Measurements from ENCODE around the gene APLP1.
"Not testable (repeated sequence)": the region's sequence is repeated elsewhere in the genome, so short reads cannot be mapped to it uniquely, and the experiment has no call there.

APLP1 gene

DNA sequence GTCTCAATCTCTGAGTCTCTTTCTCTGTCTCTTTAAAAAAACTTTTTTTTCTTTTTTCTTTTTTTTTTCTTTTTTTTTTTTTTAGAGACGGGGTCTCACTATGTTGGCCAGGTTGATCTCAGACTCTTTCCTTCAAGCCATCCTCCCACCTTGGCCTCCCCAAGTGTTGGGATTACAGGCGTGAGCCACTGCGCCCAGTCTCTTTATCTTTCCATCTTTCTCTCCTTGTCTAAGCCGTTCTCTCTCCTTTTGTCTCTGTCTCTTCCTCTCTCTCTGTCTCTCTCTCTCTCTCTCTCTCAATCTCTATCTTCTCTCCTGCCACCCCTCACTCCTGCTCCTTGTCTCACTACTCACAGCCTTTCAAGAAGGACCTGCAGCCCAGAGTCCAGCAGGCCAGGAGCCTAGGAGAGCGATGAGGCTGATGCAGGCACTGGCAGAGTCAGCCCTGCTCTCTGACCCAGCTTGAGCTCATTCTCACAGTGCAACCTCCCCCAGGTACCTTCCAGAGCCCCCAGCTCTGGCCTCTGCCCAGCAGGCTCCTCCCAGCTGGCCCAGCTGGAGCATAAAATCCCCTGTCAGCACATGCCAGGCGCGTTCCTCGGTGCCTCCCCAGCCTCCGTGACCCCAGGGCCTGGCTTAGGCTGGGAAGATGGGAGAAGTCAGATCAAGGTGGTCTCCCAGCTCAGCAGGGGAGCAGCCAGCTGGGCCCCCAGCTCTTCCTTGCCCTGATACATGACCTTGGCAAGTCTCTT, 16.2 kb upstream of the APLP1 start, which contains the start of gene NPHS1:
Gene NPHS1, minus strand, starts transcription at position 476 of the 752 bp plus-strand sequence. CDS start 667 bp downstream, outside the sequence.
- DNase-seq (ENCODE audit: low read depth): no peak

DNA sequence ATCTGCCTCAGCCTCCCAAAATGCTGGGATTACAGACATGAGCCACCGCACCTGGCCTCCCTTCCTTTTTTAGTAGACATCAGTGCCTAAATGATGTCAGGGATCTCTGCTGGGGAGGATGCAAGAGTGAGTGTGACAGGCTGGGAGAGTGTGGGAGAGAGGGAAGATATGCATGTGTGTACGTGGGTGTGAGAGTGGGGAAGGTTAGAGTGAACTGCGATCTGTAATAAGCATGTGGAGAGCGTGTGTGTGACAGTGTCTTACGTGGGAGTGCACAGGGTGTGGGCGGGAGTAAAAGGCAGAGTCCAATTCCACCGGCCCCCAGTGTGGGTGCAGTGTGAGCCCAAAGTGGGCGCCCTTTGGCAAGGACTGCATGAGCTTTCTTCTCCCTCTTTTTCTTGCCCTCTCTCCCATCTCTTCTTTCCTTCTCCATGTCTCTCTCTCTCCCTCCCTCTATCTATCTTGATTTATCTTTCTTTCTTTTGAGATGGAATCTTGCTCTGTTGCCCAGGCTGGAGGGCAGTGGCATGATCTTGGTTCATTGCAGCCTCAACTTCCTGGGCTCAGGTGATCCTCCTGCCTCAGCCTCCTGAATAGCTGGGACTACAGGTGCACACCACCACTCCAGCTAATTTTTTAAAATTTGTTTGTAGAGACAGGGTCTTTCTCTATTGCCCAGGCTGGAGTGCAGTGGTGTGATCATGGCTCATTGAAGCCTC, 15.2 kb upstream of the APLP1 start:
- no peak for DNase-seq (ENCODE audit: low read depth)

DNA sequence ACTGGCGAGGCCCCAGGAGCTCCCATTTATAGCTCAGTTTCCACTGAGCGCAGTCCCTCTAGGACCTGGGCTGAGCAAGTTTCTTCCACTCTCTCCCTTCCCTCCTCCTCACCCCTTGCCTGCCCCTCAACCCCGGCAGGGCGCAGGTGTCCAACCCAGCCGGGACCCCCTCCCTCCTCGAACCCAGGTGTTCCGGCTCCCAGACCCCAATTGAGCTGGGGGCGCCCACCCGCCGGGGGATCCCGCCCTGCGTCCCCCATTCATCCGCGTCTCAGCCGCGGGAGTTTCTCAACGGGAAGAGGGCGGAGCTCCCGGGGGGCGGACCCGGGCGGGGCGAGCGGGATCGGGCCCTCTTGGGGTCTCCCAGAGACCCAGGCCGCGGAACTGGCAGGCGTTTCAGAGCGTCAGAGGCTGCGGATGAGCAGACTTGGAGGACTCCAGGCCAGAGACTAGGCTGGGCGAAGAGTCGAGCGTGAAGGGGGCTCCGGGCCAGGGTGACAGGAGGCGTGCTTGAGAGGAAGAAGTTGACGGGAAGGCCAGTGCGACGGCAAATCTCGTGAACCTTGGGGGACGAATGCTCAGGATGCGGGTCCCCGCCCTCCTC, 11.7 kb upstream of the APLP1 start, which contains the start of gene KIRREL2:
Gene KIRREL2, plus strand, starts transcription at position 366 of the 604 bp plus-strand sequence. Its CDS starts 209 bp downstream, at position 575.
- DNase-seq (ENCODE audit: low read depth): no peak

DNA sequence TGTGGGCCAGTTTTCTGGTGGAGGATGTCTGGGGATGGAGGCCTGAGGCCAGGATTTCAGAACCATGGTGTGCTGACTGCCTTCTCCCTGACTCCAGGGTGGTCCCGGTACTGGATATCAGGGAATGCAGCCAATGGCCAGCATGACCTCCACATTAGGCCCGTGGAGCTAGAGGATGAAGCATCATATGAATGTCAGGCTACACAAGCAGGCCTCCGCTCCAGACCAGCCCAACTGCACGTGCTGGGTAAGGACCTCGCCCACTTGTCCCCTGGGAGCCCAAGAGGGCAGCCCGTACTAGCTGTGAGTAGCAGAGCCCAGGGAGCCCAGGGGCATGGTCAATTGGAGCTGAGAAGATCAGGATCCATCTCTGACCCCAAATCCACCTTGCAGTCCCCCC, 10.1 kb upstream of the APLP1 start:
- DNase-seq (ENCODE audit: low read depth): no peak

DNA sequence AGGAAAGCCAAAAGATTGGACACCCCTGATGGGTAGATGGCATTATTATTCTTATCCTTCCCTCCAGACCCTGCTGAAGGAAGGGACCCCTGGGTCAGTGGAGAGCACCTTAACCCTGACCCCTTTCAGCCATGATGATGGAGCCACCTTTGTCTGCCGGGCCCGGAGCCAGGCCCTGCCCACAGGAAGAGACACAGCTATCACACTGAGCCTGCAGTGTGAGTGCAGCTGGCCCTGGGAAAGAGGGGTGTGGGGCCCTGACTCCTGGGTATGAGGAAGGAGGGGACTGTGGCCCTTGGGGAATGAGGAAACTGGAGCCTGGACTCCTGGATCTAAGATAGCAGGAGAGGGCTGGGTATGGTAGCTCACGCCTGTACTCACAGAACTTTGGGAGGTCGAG, 9.0 kb upstream of the APLP1 start:
- no peak for DNase-seq (ENCODE audit: low read depth)

DNA sequence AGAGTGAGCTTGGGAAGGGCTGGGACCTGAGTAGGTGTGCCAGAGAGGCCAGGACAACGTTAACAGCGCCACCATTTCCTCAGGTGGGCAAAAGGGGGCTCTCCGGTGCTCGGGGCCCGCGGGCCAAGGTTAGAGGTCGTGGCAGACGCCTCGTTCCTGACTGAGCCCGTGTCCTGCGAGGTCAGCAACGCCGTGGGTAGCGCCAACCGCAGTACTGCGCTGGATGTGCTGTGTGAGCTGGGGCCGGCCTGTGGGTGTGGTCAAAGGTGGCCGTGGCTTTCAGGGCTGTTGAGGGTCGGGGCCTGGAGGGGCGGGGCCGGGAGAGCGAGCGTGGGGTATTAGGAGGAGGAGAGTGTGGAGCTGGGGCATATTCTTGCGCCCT, 7.9 kb upstream of the APLP1 start:
- no peak for DNase-seq (ENCODE audit: low read depth)

DNA sequence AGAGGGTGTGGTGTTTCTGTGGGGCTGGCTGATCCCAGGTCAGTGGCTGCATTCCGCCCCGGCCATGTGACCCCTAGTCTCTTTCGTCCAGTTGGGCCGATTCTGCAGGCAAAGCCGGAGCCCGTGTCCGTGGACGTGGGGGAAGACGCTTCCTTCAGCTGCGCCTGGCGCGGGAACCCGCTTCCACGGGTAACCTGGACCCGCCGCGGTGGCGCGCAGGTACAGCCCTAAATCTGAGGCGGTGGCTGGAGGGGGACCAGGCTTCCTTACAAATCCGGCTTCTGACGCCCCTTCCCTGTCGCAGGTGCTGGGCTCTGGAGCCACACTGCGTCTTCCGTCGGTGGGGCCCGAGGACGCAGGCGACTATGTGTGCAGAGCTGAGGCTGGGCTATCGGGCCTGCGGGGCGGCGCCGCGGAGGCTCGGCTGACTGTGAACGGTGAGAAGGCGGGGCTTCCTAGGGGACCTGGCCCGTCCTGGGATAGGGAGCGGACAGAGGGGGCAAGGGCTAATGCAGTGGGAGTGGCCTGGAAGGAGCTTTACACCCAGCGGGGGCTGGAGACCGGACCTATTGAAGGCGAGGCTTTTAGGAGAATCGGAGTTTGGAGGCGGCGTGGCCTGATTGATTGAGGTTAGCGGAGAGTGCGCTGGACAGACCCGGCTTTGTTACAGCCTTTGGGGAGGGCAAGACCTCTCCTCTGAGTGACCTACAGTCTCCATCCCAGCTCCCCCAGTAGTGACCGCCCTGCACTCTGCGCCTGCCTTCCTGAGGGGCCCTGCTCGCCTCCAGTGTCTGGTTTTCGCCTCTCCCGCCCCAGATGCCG, 7.3 kb upstream of the APLP1 start:
- no peak for DNase-seq (ENCODE audit: low read depth)

DNA sequence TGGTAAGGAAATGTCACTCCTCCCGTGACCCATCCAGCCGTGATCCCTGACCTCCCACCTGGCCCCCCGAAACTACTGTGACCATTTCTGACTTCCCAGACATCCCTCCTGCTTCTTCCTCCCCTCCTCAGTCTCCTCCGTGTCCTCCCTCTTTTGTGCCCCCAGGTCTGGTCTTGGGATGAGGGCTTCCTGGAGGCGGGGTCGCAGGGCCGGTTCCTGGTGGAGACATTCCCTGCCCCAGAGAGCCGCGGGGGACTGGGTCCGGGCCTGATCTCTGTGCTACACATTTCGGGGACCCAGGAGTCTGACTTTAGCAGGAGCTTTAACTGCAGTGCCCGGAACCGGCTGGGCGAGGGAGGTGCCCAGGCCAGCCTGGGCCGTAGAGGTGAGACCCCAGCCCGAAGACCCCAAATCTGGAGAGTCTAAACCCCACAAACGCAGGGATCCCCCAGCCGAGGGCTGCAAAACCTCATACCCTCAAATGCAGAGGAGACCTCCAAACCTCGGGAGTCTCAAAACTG, 6.7 kb upstream of the APLP1 start:
- no peak for DNase-seq (ENCODE audit: low read depth)

DNA sequence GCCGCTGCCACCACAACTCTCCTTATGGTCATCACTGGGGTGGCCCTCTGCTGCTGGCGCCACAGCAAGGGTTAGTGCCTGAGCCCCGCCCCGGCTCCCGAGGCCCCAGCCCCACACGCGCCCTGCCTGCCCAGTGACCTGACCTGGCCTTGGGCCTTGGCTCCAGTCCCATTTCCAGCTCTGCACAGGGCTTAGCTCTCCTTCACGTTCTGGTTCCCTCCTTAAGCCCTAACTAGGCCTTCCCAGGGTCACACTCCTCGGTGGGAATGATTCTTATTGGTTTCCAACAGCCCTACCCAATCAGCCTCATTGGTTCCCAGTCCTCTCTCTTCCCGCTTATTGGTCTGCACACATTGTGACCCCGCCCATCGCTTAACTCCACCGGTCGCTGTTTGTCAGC, 5.8 kb upstream of the APLP1 start:
- DNase-seq (ENCODE audit: low read depth): no peak

DNA sequence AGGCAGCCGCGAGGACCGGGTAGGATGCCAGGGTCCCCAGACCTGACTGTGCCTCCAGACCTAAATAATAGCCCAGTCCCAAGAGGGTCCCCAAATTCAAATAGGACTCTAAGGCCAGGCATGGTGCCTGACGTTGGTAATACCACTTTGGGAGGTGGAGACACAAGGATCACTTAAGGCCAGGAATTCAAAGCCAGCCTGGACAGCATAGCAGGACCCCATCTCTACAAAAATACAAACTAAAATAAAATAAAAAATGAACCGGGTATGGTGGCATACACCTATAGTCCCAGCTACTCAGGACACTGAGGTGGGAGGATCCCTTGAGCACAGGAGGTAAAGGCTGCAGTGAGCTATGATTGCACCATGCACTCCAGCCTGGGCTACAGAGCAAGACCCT, 5.4 kb upstream of the APLP1 start:
- DNase-seq (ENCODE audit: low read depth): no peak

DNA sequence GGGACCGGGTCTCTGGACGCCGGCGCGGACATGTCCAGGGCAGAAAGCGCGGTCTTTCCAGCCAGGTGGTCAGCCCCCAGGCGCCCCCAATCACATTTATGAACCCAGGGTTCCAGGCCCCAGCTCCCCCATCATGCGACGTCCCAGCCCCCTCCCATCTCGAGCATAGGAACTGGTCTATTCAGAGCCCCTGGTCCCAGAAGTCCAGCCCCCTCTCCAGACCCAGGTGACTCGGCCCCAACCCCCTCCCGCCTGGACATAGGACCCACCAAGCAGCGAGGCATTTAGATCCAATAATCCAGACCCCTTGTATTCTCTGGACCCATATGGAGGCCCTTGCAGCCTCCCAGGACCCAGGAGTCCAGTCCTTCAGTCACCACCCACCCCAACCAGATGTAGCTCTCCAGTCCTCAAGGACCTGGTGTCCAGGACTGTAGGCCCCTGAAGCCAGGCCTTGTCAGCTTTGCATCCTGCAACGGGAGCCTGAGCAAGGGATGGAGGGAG, 501 bp downstream of the APLP1 start:
- DNase-seq (ENCODE audit: low read depth): no peak

DNA sequence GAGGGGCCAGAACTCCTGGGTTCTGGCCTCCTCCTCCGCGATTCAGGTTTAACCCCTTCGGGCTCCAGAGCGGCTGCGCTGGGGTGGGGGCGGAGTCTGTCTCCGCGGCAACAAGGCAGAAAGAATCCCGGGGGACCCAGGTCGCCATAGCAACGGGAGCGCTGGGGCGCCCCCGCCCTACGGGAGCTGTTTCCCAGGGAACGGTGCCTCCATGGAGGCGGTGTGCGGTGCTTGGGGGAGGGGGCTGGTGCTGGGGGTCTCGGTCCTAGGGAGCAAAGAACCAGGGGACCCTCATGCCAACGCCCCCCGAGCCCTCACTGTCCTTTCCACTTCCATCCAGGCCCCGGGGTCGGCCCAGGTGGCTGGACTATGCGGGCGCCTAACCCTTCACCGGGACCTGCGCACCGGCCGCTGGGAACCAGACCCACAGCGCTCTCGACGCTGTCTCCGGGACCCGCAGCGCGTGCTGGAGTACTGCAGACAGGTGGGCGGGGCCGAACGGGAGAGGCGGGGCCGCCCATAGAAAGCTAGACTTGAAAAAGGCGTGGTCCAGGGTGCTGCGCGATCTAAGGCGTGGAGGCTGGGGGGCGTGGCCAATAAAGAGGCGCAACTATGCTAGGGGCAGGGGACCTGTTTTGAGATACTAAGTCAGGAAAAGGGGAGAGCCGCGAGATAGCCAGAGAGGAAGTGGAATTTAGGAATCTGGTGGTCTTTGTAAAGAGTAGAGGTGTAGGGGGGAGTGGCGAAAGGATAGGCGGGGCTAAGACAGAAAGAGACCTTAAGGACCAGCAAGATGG, 1.2 kb downstream of the APLP1 start:
- peak; percentile 69 for DNase-seq (ENCODE audit: low read depth)

DNA sequence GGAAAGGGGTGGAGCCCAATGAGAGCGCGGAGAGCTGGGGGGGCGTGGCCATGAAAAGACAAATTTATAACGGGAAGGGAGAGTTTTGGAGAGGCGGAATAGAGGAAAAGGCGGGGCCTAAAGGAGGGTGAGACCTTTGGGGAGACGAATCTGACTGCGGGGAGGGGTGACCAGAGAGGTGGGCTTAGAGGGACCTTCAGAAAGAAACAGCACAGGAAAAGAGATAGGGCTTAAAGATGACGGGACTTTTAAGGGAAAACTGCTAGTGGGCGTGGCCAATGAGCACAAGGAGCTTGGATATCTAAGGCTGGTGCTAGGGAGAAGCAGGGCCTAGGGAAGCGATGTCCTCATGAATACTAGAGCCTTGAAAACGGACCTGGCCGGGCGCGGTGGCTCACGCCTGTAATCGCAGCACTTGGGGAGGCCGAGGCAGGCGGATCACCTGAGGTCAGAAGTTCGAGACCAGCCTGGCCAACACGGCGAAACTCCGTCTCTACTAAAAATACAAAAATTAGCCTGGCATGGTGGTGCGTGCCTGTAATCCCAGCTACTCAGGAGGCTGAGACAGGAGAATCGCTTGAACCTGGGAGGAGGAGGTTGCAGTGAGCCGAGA, 1.9 kb downstream of the APLP1 start:
- DNase-seq (ENCODE audit: low read depth): not testable (repeated sequence)

DNA sequence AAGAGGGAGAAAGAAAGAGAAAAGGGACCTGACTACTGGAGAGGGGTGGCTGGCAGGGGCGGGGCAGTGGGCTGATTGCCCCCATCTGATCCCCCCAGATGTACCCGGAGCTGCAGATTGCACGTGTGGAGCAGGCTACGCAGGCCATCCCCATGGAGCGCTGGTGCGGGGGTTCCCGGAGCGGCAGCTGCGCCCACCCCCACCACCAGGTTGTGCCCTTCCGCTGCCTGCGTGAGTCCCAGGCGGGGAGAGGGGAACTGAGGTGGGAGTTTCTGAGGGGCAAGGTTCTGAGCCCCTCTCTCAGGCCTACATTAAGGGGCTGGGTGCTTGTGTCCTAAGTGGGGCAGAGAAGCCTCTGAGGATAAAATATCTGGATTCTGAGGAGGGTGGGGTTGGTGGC, 2.4 kb downstream of the APLP1 start:
- no peak for DNase-seq (ENCODE audit: low read depth)

DNA sequence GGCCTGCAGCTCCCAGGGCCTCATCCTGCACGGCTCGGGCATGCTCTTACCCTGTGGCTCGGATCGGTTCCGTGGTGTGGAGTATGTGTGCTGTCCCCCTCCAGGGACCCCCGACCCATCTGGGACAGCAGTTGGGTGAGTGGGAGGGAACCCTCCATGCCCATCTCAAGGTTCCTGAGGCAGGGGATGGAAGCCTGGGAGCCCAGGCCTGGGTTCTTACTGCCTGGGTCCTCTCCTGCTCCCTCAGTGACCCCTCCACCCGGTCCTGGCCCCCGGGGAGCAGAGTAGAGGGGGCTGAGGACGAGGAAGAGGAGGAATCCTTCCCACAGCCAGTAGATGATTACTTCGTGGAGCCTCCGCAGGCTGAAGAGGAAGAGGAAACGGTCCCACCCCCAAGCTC, 3.2 kb downstream of the APLP1 start:
- no peak for DNase-seq (ENCODE audit: low read depth)

DNA sequence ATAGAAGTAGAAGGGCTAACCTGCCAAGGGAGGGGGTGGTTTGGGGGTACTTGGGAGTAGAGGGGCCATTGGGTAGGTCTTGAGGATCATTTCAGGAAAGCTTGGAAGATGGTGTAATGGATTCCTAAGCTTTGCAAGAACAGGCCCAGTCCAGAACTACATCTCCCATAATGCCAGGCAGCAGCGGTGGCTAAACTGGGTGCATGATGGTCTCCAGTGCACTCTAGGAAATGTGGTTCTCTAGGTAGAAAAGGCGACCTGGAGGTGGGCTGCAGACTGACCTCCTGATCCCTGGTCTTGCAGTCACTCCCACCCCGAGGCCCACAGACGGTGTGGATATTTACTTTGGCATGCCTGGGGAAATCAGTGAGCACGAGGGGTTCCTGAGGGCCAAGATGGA, 3.8 kb downstream of the APLP1 start:
- DNase-seq (ENCODE audit: low read depth): no peak

DNA sequence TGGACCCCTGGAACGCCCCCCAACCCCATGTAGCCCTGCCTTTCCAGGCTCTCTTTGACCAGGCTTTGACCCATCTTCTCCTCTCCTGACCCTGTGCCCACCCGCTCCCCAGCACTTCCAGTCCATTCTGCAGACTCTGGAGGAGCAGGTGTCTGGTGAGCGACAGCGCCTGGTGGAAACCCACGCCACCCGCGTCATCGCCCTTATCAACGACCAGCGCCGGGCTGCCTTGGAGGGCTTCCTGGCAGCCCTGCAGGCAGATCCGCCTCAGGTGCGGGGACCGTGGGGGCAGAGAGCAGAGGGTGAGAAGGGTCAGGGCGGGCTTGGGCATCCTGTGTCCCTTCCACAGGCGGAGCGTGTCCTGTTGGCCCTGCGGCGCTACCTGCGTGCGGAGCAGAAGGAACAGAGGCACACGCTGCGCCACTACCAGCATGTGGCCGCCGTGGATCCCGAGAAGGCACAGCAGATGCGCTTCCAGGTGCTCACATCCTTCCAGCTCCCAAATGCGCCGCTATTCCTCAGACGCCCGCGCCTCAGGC, 6.1 kb downstream of the APLP1 start:
- DNase-seq (ENCODE audit: low read depth): no peak

DNA sequence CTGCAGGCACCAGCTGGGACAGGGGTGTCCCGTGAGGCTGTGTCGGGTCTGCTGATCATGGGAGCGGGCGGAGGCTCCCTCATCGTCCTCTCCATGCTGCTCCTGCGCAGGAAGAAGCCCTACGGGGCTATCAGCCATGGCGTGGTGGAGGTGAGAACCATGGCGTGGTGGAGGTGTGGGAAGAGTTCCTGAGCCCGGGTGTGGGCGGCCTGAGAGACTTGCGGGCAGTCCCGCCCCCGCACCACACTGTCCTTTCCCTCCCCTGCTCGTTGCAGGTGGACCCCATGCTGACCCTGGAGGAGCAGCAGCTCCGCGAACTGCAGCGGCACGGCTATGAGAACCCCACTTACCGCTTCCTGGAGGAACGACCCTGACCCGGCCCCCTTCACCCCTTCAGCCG, 10.7 kb downstream of the APLP1 start:
- DNase-seq (ENCODE audit: low read depth): no peak

DNA sequence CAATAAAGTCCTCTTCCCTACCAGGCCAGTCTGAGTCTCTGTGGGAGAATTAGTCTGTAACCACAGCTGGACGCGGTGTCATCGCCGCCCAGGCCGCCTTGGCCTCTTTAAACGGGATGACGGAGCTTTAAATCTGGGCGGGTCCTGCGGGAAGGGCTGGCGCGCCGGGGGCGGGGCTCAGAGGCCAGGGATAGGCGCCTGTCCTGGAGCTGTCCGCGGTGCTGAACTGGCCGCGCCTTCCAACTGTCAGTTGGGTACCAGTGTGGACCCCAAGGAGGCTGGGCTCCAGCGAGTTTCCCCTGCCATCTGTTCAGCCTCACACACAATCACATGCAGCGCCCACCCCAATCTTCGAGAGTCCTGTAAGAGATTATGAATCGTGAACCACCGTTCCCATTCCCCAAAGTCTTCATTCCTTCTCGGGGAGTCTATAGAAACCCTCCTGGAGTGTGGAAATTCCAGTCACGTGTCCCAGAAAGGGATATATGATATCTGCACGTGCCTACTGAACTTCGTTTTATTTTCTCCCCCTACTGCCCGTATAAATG, 11.5 kb downstream of the APLP1 start:
- DNase-seq (ENCODE audit: low read depth): peak; percentile 52
